ENCODE results near the gene ST6GALNAC3.

Gene ST6GALNAC3

DNA sequence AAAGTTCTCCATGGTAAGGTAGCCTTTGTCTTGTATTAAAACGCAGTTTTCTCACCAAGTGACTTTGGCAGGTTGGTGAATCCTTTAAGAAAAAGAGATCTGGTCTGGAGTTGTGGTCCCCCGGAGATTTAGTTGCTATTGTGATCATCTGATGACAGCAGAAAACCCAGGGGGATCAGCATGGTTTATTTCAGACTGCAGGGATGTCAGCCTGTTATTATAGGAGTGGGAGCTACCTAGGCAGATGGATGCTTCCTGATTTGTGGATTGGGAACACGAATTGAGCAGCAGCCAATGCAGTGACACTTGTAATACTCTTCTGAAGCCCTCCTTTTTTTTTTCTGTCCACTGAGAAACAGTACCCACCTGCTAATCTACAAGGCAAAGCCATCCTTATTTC, 150.2 kb downstream of the ST6GALNAC3 start:
- Histone ChIP-seq H3K27ac (ENCODE audit: low read length) (no peak overlapping the region), H4K20me1 (ENCODE audit: insufficient read depth, low read length) (no peaks in the 10 kb centered on the region), H3K36me3 (replicated peaks; ENCODE audit: low read depth, low read length) (no peaks in the 10 kb centered on the region), H3K79me2 (ENCODE audit: low read length) (no peaks in the 10 kb centered on the region), H3K4me1 (ENCODE audit: low read length) (no peaks in the 10 kb centered on the region), H3K27me3 (ENCODE audit: low read depth, low read length) (no peaks in the 10 kb centered on the region), H3K9me3 (ENCODE audit: insufficient read depth, low read length) (no peaks in the 10 kb centered on the region), H2AFZ (ENCODE audit: low read depth, low read length) (no peak overlapping the region), H3K4me2 (ENCODE audit: low read length) (no peak overlapping the region), H3K9ac (ENCODE audit: low read length) (no peak overlapping the region), H3K4me3 (ENCODE audit: low read length) (no peak overlapping the region)
- TF ChIP-seq EZH2phosphoT487 (IDR thresholded peaks at IDR 0.05; ENCODE audit: low read depth) (no peak), CTCF (IDR thresholded peaks at IDR 0.05; ENCODE audit: low read depth, low read length) (no peak)

GRCh38 chr1:76225526-76225925, 151.0 kb downstream of the ST6GALNAC3 start:
- no peaks in the 10 kb centered on the region for H3K36me3 ChIP-seq (replicated peaks; ENCODE audit: low read depth, low read length)
- TF ChIP-seq CTCF (IDR thresholded peaks at IDR 0.05; ENCODE audit: low read depth, low read length) (no peak), EZH2phosphoT487 (IDR thresholded peaks at IDR 0.05; ENCODE audit: low read depth) (no peak)
- H3K9me3 ChIP-seq (ENCODE audit: insufficient read depth, low read length) = no peaks in the 10 kb centered on the region
- H3K27ac ChIP-seq (ENCODE audit: low read length) = no peak overlapping the region
- no peaks in the 10 kb centered on the region for H4K20me1 ChIP-seq (ENCODE audit: insufficient read depth, low read length)
- no peak overlapping the region for H2AFZ ChIP-seq (ENCODE audit: low read depth, low read length)
- no peaks in the 10 kb centered on the region for H3K4me1 ChIP-seq (ENCODE audit: low read length)
- H3K9ac ChIP-seq (ENCODE audit: low read length) = no peak overlapping the region
- H3K79me2 ChIP-seq (ENCODE audit: low read length) = no peaks in the 10 kb centered on the region
- H3K4me3 ChIP-seq (ENCODE audit: low read length) = no peak overlapping the region
- H3K4me2 ChIP-seq (ENCODE audit: low read length) = no peak overlapping the region
- no peaks in the 10 kb centered on the region for H3K27me3 ChIP-seq (ENCODE audit: low read depth, low read length)

- no peaks in the 10 kb centered on the region for H3K79me2 ChIP-seq (ENCODE audit: low read length)
- H3K4me3 ChIP-seq (ENCODE audit: low read length) = no peak overlapping the region
- no peak overlapping the region for H3K4me2 ChIP-seq (ENCODE audit: low read length)
Measured at GRCh38 chr1:76227621-76228020, 153.1 kb downstream of the ST6GALNAC3 start.

DNA sequence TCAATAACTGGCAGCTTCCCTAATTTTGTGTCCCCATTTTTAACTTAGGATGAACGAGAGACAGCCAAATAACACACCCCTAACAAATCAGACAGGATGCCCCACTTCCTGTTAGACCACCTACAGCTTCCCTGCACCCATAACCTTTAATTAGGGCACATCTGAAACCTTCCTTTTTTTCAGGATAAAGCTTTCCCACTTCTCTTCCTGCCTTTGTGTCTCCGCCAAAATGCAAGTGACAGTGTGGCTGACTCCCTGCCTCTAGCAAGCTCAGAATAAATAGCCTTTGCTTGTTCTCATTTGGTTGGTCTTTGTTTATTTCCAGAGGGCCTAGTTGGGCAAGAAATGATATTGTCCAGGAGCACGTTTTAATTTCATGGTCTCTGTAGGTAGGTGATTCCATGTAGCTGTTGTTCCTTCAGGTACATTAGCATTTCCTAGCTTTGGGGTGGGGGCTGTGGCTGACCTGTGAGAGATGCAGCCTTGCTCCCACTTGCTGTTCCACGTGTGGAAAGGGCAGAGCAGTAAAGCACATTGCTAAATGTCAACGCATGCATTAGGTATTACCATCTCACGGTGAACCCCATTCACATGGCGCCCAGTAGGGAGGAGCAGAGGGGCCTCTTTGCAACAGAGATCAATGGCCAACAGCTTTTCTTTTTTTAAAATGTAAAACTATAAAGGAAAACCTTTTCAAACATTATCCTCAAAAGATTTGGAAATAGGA, 154.9 kb downstream of the ST6GALNAC3 start:
- no peak overlapping the region for H3K9ac ChIP-seq (ENCODE audit: low read length)
- H3K4me1 ChIP-seq (ENCODE audit: low read length) = no peaks in the 10 kb centered on the region
- no peaks in the 10 kb centered on the region for H3K9me3 ChIP-seq (ENCODE audit: insufficient read depth, low read length)
- no peaks in the 10 kb centered on the region for H3K79me2 ChIP-seq (ENCODE audit: low read length)
- TF ChIP-seq CTCF (IDR thresholded peaks at IDR 0.05; ENCODE audit: low read depth, low read length) (no peak), EZH2phosphoT487 (IDR thresholded peaks at IDR 0.05; ENCODE audit: low read depth) (no peak)
- no peaks in the 10 kb centered on the region for H4K20me1 ChIP-seq (ENCODE audit: insufficient read depth, low read length)
- H2AFZ ChIP-seq (ENCODE audit: low read depth, low read length) = no peak overlapping the region
- no peak overlapping the region for H3K4me3 ChIP-seq (ENCODE audit: low read length)
- no peak overlapping the region for H3K27ac ChIP-seq (ENCODE audit: low read length)
- H3K27me3 ChIP-seq (ENCODE audit: low read depth, low read length) = no peaks in the 10 kb centered on the region
- no peak overlapping the region for H3K4me2 ChIP-seq (ENCODE audit: low read length)
- no peaks in the 10 kb centered on the region for H3K36me3 ChIP-seq (replicated peaks; ENCODE audit: low read depth, low read length)

More at GRCh38 chr1:76227621-76228020, 153.1 kb downstream of the ST6GALNAC3 start:
- H3K27me3 ChIP-seq (ENCODE audit: low read depth, low read length) = no peaks in the 10 kb centered on the region
- no peaks in the 10 kb centered on the region for H4K20me1 ChIP-seq (ENCODE audit: insufficient read depth, low read length)
- no peaks in the 10 kb centered on the region for H3K4me1 ChIP-seq (ENCODE audit: low read length)
- no peak overlapping the region for H3K27ac ChIP-seq (ENCODE audit: low read length)
- no peak overlapping the region for H2AFZ ChIP-seq (ENCODE audit: low read depth, low read length)
- H3K9me3 ChIP-seq (ENCODE audit: insufficient read depth, low read length) = no peaks in the 10 kb centered on the region
- no peak for TF ChIP-seq EZH2phosphoT487 (IDR thresholded peaks at IDR 0.05; ENCODE audit: low read depth)
- TF ChIP-seq CTCF (IDR thresholded peaks at IDR 0.05; ENCODE audit: low read depth, low read length) = no peak
- H3K36me3 ChIP-seq (replicated peaks; ENCODE audit: low read depth, low read length) = no peaks in the 10 kb centered on the region
- no peak overlapping the region for H3K9ac ChIP-seq (ENCODE audit: low read length)
